ENCODE measurements around the gene CMC1. TPM values are rescaled to one million over a fixed set of nuclear protein-coding genes. Genes with fewer than 3 reads are reported as not detected.
"Not testable (repeated sequence)": the region's sequence is repeated elsewhere in the genome, so short reads cannot be mapped to it uniquely, and the experiment has no call there.

CMC1 gene
- total RNA-seq, 1 donor: 5.8 TPM

DNA sequence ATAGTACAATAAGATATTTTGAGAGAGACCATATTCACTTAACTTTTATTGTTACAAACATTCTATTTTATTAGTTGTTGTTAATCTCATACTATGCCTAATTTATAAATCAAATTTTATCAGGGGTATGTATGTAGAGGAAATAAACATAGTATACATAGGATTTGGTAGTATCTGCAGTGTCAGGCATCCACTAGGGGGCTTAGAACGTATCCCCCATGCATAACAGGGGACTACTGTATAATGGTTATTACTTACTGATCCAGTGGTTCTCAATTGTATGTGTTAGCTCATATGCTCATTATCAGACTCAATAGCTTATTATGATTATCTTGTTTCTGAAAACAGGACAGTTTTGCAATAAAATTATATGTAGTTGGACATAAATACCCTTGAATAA lies 27.6 kb downstream of the CMC1 start:
- H3K27ac ChIP-seq (ENCODE audit: low read depth, low read length): no peak overlapping the region

DNA sequence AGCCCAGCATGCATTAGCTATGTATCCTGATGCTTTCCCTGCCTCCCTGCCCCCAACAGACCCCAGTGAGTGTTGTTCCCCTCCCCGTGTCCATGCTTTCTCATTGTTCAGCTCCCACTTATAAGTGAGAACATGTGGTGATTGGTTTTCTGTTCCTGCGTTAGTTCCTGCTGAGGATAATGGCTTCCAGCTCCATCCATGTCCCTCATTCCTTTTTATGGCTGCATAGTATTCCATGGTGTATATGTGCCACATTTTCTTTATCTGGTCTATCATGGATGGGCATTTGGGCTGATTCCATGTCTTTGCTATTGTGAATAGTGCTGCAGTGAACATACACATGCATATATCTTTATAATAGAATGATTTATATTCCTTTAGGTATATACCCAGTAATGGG lies 28.5 kb downstream of the CMC1 start:
- not testable (repeated sequence) for H3K79me2 ChIP-seq (ENCODE audit: insufficient read depth, low read length); H3K27ac ChIP-seq (ENCODE audit: low read depth, low read length); H3K27me3 ChIP-seq (ENCODE audit: insufficient read depth, low read length); H3K9me3 ChIP-seq (ENCODE audit: low read depth, low read length); H3K36me3 ChIP-seq (ENCODE audit: insufficient read depth, low read length); H3K4me1 ChIP-seq (ENCODE audit: insufficient read depth, low read length); DNase-seq (ENCODE audit: insufficient read length, low spot score, missing footprints); H4K20me1 ChIP-seq (ENCODE audit: insufficient read depth, low read length); H3K4me2 ChIP-seq (ENCODE audit: insufficient read depth, low read length); H2AFZ ChIP-seq (ENCODE audit: low read length); H3K4me3 ChIP-seq (ENCODE audit: insufficient read depth, low read length)

More for the DNA sequence above, 27.6 kb downstream of the CMC1 start:
- Histone ChIP-seq H3K27me3 (ENCODE audit: insufficient read depth, low read length) (no peaks in the 10 kb centered on the region), H3K36me3 (ENCODE audit: insufficient read depth, low read length) (no peaks in the 10 kb centered on the region), H4K20me1 (ENCODE audit: insufficient read depth, low read length) (no peaks in the 10 kb centered on the region), H3K4me2 (ENCODE audit: insufficient read depth, low read length) (no peak overlapping the region), H3K4me1 (ENCODE audit: insufficient read depth, low read length) (no peaks in the 10 kb centered on the region), H3K4me3 (ENCODE audit: insufficient read depth, low read length) (no peak overlapping the region), H2AFZ (ENCODE audit: low read length) (no peak overlapping the region), H3K79me2 (ENCODE audit: insufficient read depth, low read length) (no peaks in the 10 kb centered on the region), H3K9me3 (ENCODE audit: low read depth, low read length) (no peaks in the 10 kb centered on the region)
- DNase-seq (ENCODE audit: insufficient read length, low spot score, missing footprints): no peak
- TF ChIP-seq, protein P1, sequence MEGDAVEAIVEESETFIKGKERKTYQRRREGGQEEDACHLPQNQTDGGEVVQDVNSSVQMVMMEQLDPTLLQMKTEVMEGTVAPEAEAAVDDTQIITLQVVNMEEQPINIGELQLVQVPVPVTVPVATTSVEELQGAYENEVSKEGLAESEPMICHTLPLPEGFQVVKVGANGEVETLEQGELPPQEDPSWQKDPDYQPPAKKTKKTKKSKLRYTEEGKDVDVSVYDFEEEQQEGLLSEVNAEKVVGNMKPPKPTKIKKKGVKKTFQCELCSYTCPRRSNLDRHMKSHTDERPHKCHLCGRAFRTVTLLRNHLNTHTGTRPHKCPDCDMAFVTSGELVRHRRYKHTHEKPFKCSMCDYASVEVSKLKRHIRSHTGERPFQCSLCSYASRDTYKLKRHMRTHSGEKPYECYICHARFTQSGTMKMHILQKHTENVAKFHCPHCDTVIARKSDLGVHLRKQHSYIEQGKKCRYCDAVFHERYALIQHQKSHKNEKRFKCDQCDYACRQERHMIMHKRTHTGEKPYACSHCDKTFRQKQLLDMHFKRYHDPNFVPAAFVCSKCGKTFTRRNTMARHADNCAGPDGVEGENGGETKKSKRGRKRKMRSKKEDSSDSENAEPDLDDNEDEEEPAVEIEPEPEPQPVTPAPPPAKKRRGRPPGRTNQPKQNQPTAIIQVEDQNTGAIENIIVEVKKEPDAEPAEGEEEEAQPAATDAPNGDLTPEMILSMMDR (IDR thresholded peaks at IDR 0.05; ENCODE audit: extremely low read depth, low read depth, low read length): peak; percentile 39

DNA sequence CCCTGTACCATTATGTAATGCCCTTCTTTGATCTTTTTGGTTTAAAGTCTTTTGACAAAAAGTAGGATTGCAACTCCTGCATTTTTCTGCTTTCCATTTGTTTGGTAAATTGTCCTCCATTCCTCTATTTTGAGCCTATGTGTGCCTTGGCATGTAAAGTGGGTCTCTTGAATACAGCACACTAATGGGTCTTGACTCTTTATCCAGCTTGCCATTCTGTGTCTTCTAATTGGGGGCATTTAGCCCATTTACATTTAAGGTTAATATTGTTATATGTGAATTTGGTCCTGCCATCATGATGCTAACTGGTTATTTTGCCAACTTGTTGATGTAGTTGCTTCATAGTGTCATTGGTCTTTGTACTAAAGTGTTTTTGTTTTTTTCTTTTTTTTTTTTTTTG lies 32.4 kb downstream of the CMC1 start:
- Histone ChIP-seq H3K4me1 (ENCODE audit: insufficient read depth, low read length) (no peaks in the 10 kb centered on the region), H3K9me3 (ENCODE audit: low read depth, low read length) (no peaks in the 10 kb centered on the region), H3K36me3 (ENCODE audit: insufficient read depth, low read length) (no peaks in the 10 kb centered on the region), H3K79me2 (ENCODE audit: insufficient read depth, low read length) (no peaks in the 10 kb centered on the region), H2AFZ (ENCODE audit: low read length) (no peak overlapping the region), H4K20me1 (ENCODE audit: insufficient read depth, low read length) (no peaks in the 10 kb centered on the region), H3K4me2 (ENCODE audit: insufficient read depth, low read length) (no peak overlapping the region), H3K4me3 (ENCODE audit: insufficient read depth, low read length) (no peak overlapping the region), H3K27ac (ENCODE audit: low read depth, low read length) (no peak overlapping the region), H3K27me3 (ENCODE audit: insufficient read depth, low read length) (no peaks in the 10 kb centered on the region)
- TF ChIP-seq, protein P1 (IDR thresholded peaks at IDR 0.05; ENCODE audit: extremely low read depth, low read depth, low read length): no peak
- no peak for DNase-seq (ENCODE audit: insufficient read length, low spot score, missing footprints)

DNA sequence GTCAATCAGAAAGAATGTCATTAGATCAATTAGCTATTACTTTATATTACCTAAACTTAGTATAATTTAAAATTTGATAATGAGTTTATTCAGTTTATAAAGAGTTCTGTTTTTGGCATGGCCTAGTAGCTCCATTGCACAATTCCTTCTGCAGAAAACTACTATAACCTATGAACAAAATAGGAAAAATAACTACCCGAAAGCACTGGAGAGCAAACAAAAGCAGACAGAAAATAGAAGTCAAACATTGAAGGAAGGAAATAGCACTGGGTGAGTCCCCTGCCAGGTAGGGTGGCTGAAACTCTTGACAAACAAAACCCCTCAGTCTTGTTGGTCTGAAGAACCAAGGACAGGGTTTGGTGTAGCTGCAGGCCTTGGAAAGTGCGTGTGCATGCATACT lies 37.5 kb downstream of the CMC1 start:
- no peak overlapping the region for H2AFZ ChIP-seq (ENCODE audit: low read length)
- no peaks in the 10 kb centered on the region for H3K9me3 ChIP-seq (ENCODE audit: low read depth, low read length)
- no peak overlapping the region for H3K4me2 ChIP-seq (ENCODE audit: insufficient read depth, low read length)
- H4K20me1 ChIP-seq (ENCODE audit: insufficient read depth, low read length): no peaks in the 10 kb centered on the region
- H3K4me3 ChIP-seq (ENCODE audit: insufficient read depth, low read length): no peak overlapping the region
- no peaks in the 10 kb centered on the region for H3K79me2 ChIP-seq (ENCODE audit: insufficient read depth, low read length)
- DNase-seq (ENCODE audit: insufficient read length, low spot score, missing footprints): no peak
- H3K36me3 ChIP-seq (ENCODE audit: insufficient read depth, low read length): no peaks in the 10 kb centered on the region
- H3K27me3 ChIP-seq (ENCODE audit: insufficient read depth, low read length): no peaks in the 10 kb centered on the region
- TF ChIP-seq, protein P1 (IDR thresholded peaks at IDR 0.05; ENCODE audit: extremely low read depth, low read depth, low read length): no peak
- no peak overlapping the region for H3K27ac ChIP-seq (ENCODE audit: low read depth, low read length)
- H3K4me1 ChIP-seq (ENCODE audit: insufficient read depth, low read length): no peaks in the 10 kb centered on the region
